HG03521 (cell line): ENCODE data around the gene NFKB1.
A peak's percentile ranks its signal among the peaks of the same experiment; 100 is the strongest.
"Not testable (repeated sequence)": the region's sequence is repeated elsewhere in the genome, so short reads cannot be mapped to it uniquely, and the experiment has no call there.

Experiments used
- ATAC-seq: cut with Tn5 transposase; IDR thresholded peaks from one replicate; pipeline ENCODE4 v1.9.1; 2021; ENCODE audit warnings: mild to moderate bottlenecking, moderate library complexity; ENCODE audit not compliant: unreplicated experiment

NFKB1 gene

GRCh38 chr4:102619776-102620631 lies 118.8 kb downstream of the NFKB1 start:
- ATAC-seq, result not testable (repeated sequence)

- no peak for ATAC-seq
These were observed 119.7 kb downstream of the NFKB1 start for GRCh38 chr4:102620697-102621497.

- no peak for ATAC-seq
These were observed 122.5 kb downstream of the NFKB1 start for GRCh38 chr4:102623622-102624021.

- no peak for ATAC-seq
These were observed 123.3 kb downstream of the NFKB1 start for GRCh38 chr4:102624505-102624904.

GRCh38 chr4:102625232-102625930 lies 124.2 kb downstream of the NFKB1 start:
- peak; percentile 88 for ATAC-seq

GRCh38 chr4:102627831-102628523 lies 126.8 kb downstream of the NFKB1 start:
- no peak for ATAC-seq

GRCh38 chr4:102629673-102630072 lies 128.5 kb downstream of the NFKB1 start:
- ATAC-seq, result no peak

GRCh38 chr4:102631616-102632015 lies 130.5 kb downstream of the NFKB1 start:
- no peak for ATAC-seq

- no peak for ATAC-seq
These were observed 131.3 kb downstream of the NFKB1 start for GRCh38 chr4:102632241-102633065.

- no peak for ATAC-seq
These were observed 131.9 kb downstream of the NFKB1 start for GRCh38 chr4:102633100-102633499.

- ATAC-seq, result no peak
These were observed 136.2 kb downstream of the NFKB1 start for GRCh38 chr4:102637391-102637790.

- ATAC-seq, result no peak
These were observed 137.5 kb downstream of the NFKB1 start for GRCh38 chr4:102638621-102639020.

GRCh38 chr4:102639598-102639997 lies 138.4 kb downstream of the NFKB1 start:
- ATAC-seq, result no peak

GRCh38 chr4:102640669-102641068 lies 139.5 kb downstream of the NFKB1 start:
- ATAC-seq, result no peak

GRCh38 chr4:102641793-102642192 lies 140.6 kb downstream of the NFKB1 start:
- no peak for ATAC-seq

- no peak for ATAC-seq
These were observed 141.6 kb downstream of the NFKB1 start for GRCh38 chr4:102642631-102643298.

GRCh38 chr4:102647117-102647516 lies 146.0 kb downstream of the NFKB1 start:
- no peak for ATAC-seq

- ATAC-seq, result no peak
These were observed 156.0 kb downstream of the NFKB1 start for GRCh38 chr4:102657206-102657605.

- no peak for ATAC-seq
These were observed 161.9 kb downstream of the NFKB1 start for GRCh38 chr4:102663073-102663472.
